ENCODE data around the gene CUBN.

Gene CUBN

DNA sequence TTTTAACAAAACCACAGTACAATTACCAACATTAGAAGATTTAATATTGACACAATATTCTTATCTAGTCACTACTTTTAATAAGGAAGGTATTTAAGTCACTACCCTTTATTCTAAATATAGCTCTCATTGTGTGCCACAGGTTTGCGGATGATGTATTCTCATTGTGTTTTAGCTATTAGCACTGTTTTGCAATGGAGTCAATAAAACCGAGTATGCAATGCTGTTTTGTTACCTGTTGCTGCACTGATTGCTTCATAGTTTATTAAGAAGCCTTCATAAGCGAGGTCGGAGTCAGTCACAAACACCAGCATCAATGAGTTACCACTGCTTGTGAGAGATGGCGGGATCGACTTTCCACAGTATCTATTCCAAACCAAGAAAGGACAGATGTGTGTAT is 64.3 kb downstream of the CUBN start:
- Histone ChIP-seq H3K27me3 (ENCODE audit: control insufficient read depth, insufficient read depth, low read length) (no peaks in the 10 kb centered on the region), H3K9me3 (replicated peaks; ENCODE audit: low read length) (no peaks in the 10 kb centered on the region), H3K36me3 (ENCODE audit: insufficient read depth, low read length) (no peaks in the 10 kb centered on the region), H3K4me3 (ENCODE audit: low read length) (no peak overlapping the region), H3K4me1 (ENCODE audit: control insufficient read depth, insufficient read depth, low read length) (peaks cover 50% of the 10 kb centered on the region), H3K4me2 (ENCODE audit: low read length) (no peak overlapping the region), H3K9ac (ENCODE audit: low read depth, low read length) (no peak overlapping the region)

DNA sequence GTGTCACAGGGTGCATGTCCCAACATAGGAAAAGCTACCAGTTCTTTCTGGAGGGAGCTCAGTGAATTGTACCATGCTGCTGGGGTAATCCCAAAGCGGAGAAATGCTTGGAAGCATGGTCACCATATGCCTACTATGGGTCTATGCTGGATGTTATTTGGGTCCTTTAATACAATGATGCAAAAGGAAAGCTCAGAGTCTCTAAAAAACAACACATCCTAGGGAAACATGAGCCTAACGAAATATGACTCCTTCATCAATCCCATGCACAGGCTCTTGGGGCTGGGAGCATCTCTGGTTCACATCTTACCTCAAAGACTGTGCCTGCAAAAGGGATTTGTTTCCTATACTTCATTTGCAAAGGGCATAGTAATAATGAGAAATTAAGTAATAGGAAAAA is 65.2 kb downstream of the CUBN start:
- H3K27me3 ChIP-seq (ENCODE audit: control insufficient read depth, insufficient read depth, low read length): no peaks in the 10 kb centered on the region
- H3K9me3 ChIP-seq (replicated peaks; ENCODE audit: low read length): no peaks in the 10 kb centered on the region
- H3K36me3 ChIP-seq (ENCODE audit: insufficient read depth, low read length): no peaks in the 10 kb centered on the region
- H3K4me1 ChIP-seq (ENCODE audit: control insufficient read depth, insufficient read depth, low read length): peaks cover 55% of the 10 kb centered on the region
- no peak overlapping the region for H3K4me2 ChIP-seq (ENCODE audit: low read length)
- H3K4me3 ChIP-seq (ENCODE audit: low read length): no peak overlapping the region
- H3K9ac ChIP-seq (ENCODE audit: low read depth, low read length): no peak overlapping the region

DNA sequence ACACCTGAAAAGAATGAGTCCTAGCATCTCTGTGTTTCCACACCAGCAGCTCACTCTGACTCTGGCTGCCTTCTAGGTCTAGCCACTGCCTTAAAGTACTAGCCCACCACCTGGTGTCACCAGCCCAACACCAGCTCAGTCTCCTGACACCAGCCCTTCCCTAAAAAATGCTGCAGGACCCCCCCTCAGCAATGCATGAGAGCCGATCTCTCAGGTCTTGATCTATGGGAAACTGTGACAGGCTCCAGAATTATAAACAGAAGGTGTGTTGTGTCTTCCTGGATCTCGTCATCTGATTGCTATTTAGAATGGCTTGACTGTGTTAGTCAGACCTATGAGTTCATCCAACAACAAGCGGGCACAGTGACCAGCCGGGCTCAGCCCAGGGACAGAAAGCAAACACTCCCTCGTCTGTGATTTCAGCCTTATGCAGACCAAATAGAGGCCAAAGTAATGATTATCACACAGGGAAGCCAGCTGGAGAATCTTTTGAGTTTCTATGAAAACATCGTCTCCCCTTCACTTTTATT is 66.6 kb downstream of the CUBN start:
- no peaks in the 10 kb centered on the region for H3K9me3 ChIP-seq (replicated peaks; ENCODE audit: low read length)
- H3K27me3 ChIP-seq (ENCODE audit: control insufficient read depth, insufficient read depth, low read length): no peaks in the 10 kb centered on the region
- peak overlapping the region; percentile 81 for H3K9ac ChIP-seq (ENCODE audit: low read depth, low read length)
- H3K36me3 ChIP-seq (ENCODE audit: insufficient read depth, low read length): no peaks in the 10 kb centered on the region
- H3K4me2 ChIP-seq (ENCODE audit: low read length): peak overlapping the region; percentile 76
- H3K4me3 ChIP-seq (ENCODE audit: low read length): peak overlapping the region; percentile 58
- peaks cover 64% of the 10 kb centered on the region for H3K4me1 ChIP-seq (ENCODE audit: control insufficient read depth, insufficient read depth, low read length)

DNA sequence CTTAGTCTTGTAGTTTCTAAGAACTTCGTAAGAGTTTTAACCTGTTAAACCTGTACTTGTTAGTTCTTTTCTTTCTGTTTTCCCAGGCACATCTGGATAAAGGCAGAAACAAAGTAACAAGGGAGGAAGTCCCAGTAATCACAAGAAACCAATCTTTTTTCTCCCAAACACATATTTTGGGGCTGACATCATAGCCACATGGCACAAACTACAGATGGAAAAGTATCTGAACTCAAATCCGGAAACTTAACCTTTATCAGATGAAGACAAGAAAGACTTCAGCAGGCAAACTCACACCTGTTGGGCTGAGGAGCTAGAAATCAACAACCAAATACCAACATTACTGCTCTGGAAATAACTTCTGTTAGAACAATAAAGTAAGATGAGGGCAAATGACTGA is 67.1 kb downstream of the CUBN start:
- peak overlapping the region; percentile 76 for H3K4me2 ChIP-seq (ENCODE audit: low read length)
- H3K36me3 ChIP-seq (ENCODE audit: insufficient read depth, low read length): no peaks in the 10 kb centered on the region
- no peaks in the 10 kb centered on the region for H3K9me3 ChIP-seq (replicated peaks; ENCODE audit: low read length)
- peak overlapping the region; percentile 58 for H3K4me3 ChIP-seq (ENCODE audit: low read length)
- H3K4me1 ChIP-seq (ENCODE audit: control insufficient read depth, insufficient read depth, low read length): peaks cover 58% of the 10 kb centered on the region
- peak overlapping the region; percentile 81 for H3K9ac ChIP-seq (ENCODE audit: low read depth, low read length)
- no peaks in the 10 kb centered on the region for H3K27me3 ChIP-seq (ENCODE audit: control insufficient read depth, insufficient read depth, low read length)

DNA sequence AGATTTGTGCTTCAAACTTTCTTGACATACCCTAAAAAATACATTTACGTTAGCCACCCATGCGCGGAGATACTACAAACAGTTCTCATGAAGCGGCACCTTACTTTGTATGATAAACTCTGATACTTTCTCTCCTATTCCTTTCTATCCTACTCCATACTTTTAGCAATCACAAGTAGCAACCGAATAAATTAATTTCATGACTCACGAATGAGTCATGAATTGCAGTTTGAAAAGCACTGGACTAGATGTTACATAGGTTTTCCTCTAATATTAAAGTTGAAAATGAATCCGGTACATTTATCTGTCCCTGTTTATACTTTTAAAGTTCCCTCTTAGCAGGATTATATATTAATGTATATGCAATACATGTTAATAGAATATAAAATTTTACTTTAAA is 67.6 kb downstream of the CUBN start:
- peak overlapping the region; percentile 19 for H3K4me3 ChIP-seq (ENCODE audit: low read length)
- peak overlapping the region; percentile 81 for H3K9ac ChIP-seq (ENCODE audit: low read depth, low read length)
- peaks cover 57% of the 10 kb centered on the region for H3K4me1 ChIP-seq (ENCODE audit: control insufficient read depth, insufficient read depth, low read length)
- no peaks in the 10 kb centered on the region for H3K36me3 ChIP-seq (ENCODE audit: insufficient read depth, low read length)
- peak overlapping the region; percentile 76 for H3K4me2 ChIP-seq (ENCODE audit: low read length)
- no peaks in the 10 kb centered on the region for H3K27me3 ChIP-seq (ENCODE audit: control insufficient read depth, insufficient read depth, low read length)
- no peaks in the 10 kb centered on the region for H3K9me3 ChIP-seq (replicated peaks; ENCODE audit: low read length)

DNA sequence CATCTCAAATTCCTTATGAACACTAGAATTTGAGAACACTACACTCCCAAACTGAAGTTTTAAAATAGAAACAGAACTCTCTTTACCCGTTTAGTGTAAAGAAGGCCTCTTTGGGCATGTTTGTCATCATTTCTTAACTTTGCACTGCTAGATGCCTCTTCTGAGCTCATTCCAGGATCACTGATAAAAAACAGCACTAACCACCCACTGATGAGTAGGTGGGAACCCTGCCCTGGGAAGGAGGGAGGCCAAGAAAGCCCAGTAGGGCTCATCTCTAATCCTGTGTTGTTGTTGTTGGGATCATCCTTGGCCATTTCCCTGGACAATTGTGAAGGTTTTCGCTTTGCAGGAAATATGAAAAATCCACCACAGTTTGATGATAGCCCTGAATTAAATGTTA is 68.2 kb downstream of the CUBN start:
- Histone ChIP-seq H3K36me3 (ENCODE audit: insufficient read depth, low read length) (no peaks in the 10 kb centered on the region), H3K9ac (ENCODE audit: low read depth, low read length) (peak overlapping the region; percentile 81), H3K4me3 (ENCODE audit: low read length) (no peak overlapping the region), H3K4me1 (ENCODE audit: control insufficient read depth, insufficient read depth, low read length) (peaks cover 61% of the 10 kb centered on the region), H3K4me2 (ENCODE audit: low read length) (peak overlapping the region; percentile 76), H3K27me3 (ENCODE audit: control insufficient read depth, insufficient read depth, low read length) (no peaks in the 10 kb centered on the region), H3K9me3 (replicated peaks; ENCODE audit: low read length) (no peaks in the 10 kb centered on the region)

DNA sequence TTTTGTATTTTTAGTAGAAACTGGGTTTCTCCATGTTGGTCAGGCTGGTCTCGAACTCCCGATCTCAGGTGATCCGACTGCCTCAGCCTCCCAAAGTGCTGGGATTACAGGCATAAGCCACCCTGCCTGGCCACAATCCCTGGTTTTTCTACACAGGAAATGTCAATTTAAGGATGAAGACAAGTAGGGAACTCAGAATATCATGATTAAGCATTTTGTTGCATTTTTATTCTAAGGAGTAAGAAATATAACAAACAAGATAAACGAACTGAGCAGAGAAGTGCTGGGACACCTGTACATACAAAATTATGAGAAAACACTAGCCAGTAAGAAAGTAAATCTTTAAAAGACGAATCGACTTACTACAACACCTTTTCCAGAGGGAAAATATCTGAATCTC is 69.3 kb downstream of the CUBN start:
- Histone ChIP-seq H3K4me2 (ENCODE audit: low read length) (no peak overlapping the region), H3K36me3 (ENCODE audit: insufficient read depth, low read length) (no peaks in the 10 kb centered on the region), H3K4me1 (ENCODE audit: control insufficient read depth, insufficient read depth, low read length) (peaks cover 62% of the 10 kb centered on the region), H3K4me3 (ENCODE audit: low read length) (no peak overlapping the region), H3K9me3 (replicated peaks; ENCODE audit: low read length) (no peaks in the 10 kb centered on the region), H3K27me3 (ENCODE audit: control insufficient read depth, insufficient read depth, low read length) (no peaks in the 10 kb centered on the region), H3K9ac (ENCODE audit: low read depth, low read length) (no peak overlapping the region)

DNA sequence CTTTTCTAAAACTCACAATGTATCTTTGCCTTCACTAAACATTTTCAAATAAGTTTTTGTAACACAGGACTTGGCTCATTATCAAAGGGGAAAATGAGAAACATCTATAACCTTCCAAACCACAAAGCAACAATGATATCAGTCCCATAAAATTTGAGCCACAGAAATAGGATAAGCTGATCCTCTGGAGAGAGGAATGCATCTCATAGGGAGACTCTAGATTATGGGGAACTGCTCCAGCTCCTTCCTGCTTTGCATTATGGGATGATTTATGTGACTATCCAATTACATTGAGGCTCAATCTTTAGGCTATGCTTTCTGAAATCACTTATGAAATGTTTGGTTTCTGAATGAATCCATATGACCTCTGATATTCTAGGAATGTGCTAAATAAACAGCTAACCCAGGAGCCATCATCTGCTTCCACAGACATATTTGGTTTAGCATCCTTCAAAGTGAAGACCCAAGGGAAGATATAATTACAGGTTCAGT is 70.4 kb downstream of the CUBN start:
- H3K4me1 ChIP-seq (ENCODE audit: control insufficient read depth, insufficient read depth, low read length): peaks cover 57% of the 10 kb centered on the region
- no peaks in the 10 kb centered on the region for H3K9me3 ChIP-seq (replicated peaks; ENCODE audit: low read length)
- peak overlapping the region; percentile 5 for H3K4me2 ChIP-seq (ENCODE audit: low read length)
- no peaks in the 10 kb centered on the region for H3K27me3 ChIP-seq (ENCODE audit: control insufficient read depth, insufficient read depth, low read length)
- no peaks in the 10 kb centered on the region for H3K36me3 ChIP-seq (ENCODE audit: insufficient read depth, low read length)
- peak overlapping the region; percentile 29 for H3K9ac ChIP-seq (ENCODE audit: low read depth, low read length)
- no peak overlapping the region for H3K4me3 ChIP-seq (ENCODE audit: low read length)

DNA sequence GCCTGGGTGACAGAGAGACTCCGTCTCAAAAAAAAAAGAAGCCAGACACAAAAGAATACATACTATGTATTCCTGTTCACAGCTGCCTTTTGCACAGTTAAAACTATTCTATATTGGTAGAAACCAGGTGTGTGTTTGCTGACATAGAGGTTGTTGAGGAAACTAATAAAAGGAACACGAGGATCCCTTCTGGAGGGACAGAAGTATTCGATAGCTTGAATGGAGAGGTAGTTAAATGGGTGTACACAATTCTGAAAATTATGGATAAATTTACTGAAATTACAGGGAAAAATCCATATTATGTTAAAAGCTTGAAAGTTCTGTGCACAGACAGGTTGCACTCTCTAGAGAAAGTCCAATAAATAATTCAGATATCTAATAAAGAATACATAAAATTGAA is 71.5 kb downstream of the CUBN start:
- H3K36me3 ChIP-seq (ENCODE audit: insufficient read depth, low read length): no peaks in the 10 kb centered on the region
- H3K9ac ChIP-seq (ENCODE audit: low read depth, low read length): no peak overlapping the region
- H3K4me3 ChIP-seq (ENCODE audit: low read length): no peak overlapping the region
- peaks cover 46% of the 10 kb centered on the region for H3K4me1 ChIP-seq (ENCODE audit: control insufficient read depth, insufficient read depth, low read length)
- no peaks in the 10 kb centered on the region for H3K27me3 ChIP-seq (ENCODE audit: control insufficient read depth, insufficient read depth, low read length)
- H3K4me2 ChIP-seq (ENCODE audit: low read length): no peak overlapping the region
- H3K9me3 ChIP-seq (replicated peaks; ENCODE audit: low read length): peaks cover under 1% of the 10 kb centered on the region

DNA sequence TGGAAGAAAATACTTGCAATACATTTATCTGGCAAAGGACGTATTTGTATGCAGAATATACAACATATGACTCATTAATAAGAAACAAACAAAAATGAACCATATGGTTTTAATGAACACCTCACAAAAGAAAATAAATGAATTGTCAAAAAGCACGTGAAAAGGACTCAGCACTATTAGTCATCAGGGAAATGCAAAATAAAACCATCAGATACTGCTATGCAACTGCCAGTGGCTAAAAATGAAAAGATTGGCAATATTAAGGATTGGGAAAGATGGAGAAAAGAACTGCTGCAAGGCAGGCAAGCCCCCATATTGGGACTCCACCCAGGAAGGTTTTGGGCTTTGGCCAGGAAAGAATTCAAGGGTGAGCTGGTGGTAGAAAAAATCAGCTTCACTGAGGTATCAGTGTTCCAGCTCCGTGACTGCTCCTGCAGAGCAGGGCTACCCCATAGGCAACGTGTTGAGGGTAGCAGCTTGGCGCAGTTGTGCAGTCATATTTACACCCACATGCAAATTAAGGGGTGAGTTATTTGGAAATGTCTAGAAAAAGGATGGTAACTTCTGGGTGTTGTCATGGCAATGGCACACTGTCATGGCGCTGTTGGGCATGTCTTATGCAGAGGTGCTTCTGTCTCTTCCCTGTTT is 72.7 kb downstream of the CUBN start:
- Histone ChIP-seq H3K4me3 (ENCODE audit: low read length) (no peak overlapping the region), H3K36me3 (ENCODE audit: insufficient read depth, low read length) (no peaks in the 10 kb centered on the region), H3K4me2 (ENCODE audit: low read length) (peak overlapping the region; percentile 35), H3K4me1 (ENCODE audit: control insufficient read depth, insufficient read depth, low read length) (peaks cover 34% of the 10 kb centered on the region), H3K9me3 (replicated peaks; ENCODE audit: low read length) (peaks cover 6% of the 10 kb centered on the region), H3K27me3 (ENCODE audit: control insufficient read depth, insufficient read depth, low read length) (no peaks in the 10 kb centered on the region), H3K9ac (ENCODE audit: low read depth, low read length) (no peak overlapping the region)

DNA sequence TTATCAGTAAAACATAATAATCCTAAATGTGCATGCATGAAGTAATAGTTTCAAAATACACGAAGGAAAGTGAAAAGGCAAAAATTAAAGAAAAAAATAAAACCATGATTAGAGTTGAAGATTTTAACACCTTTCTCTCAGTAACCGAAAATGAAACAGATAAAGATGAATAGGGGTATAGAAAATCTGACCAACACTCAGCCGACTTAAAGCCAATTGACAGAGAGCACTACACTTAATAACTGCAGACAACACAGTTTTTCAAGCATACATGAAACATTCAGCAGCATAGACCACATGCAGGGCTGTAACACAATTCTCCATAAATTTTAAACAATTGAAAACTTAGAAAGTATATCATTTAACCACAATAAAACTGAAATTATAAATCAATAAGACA is 76.1 kb downstream of the CUBN start:
- Histone ChIP-seq H3K4me1 (ENCODE audit: control insufficient read depth, insufficient read depth, low read length) (peaks cover 9% of the 10 kb centered on the region), H3K4me3 (ENCODE audit: low read length) (no peak overlapping the region), H3K4me2 (ENCODE audit: low read length) (no peak overlapping the region), H3K9me3 (replicated peaks; ENCODE audit: low read length) (peaks cover 7% of the 10 kb centered on the region), H3K27me3 (ENCODE audit: control insufficient read depth, insufficient read depth, low read length) (no peaks in the 10 kb centered on the region), H3K36me3 (ENCODE audit: insufficient read depth, low read length) (no peaks in the 10 kb centered on the region), H3K9ac (ENCODE audit: low read depth, low read length) (no peak overlapping the region)

DNA sequence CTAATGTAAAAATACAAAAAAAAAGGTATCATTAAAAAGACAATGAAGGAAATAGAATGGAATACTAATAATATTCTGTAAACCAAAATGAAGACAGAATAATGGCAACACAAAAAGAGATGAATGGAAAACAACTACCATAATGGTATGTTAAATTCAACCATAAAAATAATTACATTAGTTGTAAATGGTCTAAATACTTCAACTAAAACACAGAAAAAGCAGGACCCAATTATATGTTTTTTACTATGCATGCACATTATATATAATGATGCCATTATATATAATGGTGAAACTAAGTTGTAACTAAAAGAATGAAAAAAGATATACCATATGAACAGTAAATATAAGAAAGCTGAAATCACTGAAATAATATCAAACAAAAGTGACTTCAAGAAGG is 76.5 kb downstream of the CUBN start:
- no peaks in the 10 kb centered on the region for H3K36me3 ChIP-seq (ENCODE audit: insufficient read depth, low read length)
- H3K4me2 ChIP-seq (ENCODE audit: low read length): no peak overlapping the region
- H3K9me3 ChIP-seq (replicated peaks; ENCODE audit: low read length): peaks cover 7% of the 10 kb centered on the region
- H3K9ac ChIP-seq (ENCODE audit: low read depth, low read length): no peak overlapping the region
- no peaks in the 10 kb centered on the region for H3K27me3 ChIP-seq (ENCODE audit: control insufficient read depth, insufficient read depth, low read length)
- H3K4me3 ChIP-seq (ENCODE audit: low read length): no peak overlapping the region
- H3K4me1 ChIP-seq (ENCODE audit: control insufficient read depth, insufficient read depth, low read length): peaks cover 8% of the 10 kb centered on the region
